HepG2 (cell line): ENCODE measurements around the gene IGHMBP2. TPM values are rescaled to one million over a fixed set of nuclear protein-coding genes. Genes with fewer than 3 reads are reported as not detected.

ENCODE experiments used
- ATAC-seq: fragments of 200-7000 bp; cut with Tn5 transposase; 3 replicates; pipeline ENCODE4 v1.9.1; 2020; ENCODE audit warnings: mild to moderate bottlenecking, moderate library complexity
- BruUV-seq: library from RNA; stranded (reverse); fragments of 400-500 nt; replicated peaks from 2 replicates; lab custom pipeline; 2021; lab: Mats Ljungman, UMichigan
- CTCF ChIA-PET: fragments of 300-600 bp; formaldehyde crosslinking; extraction: SDS; loops from one replicate; lab custom pipeline; 2021; ENCODE audit warnings: low total read pairs, inconsistent platforms, low intra/inter-chr PET ratio; lab: Yijun Ruan, JAX
- POLR2A ChIA-PET: fragments of 350-600 bp; sonication (Branson Sonifier 250); formaldehyde crosslinking; loops from one replicate; lab custom pipeline; 2020; ENCODE audit warnings: antibody characterized with exemption, inconsistent platforms; lab: Yijun Ruan, JAX
- DNase-seq: peaks from one replicate; pipeline ENCODE4 v3.0.0-alpha.2; 2015; ENCODE audit warnings: low spot score
- FAIRE-seq: peaks from 3 replicates; lab custom pipeline; 2011; peaks lifted over from hg19 to GRCh38; lab: Jason Lieb, UNC
- H2AFZ ChIP-seq: one replicate; pipeline ENCODE4 v1.6.1; 2011; ENCODE audit warnings: low read length, inconsistent platforms
- H3K27ac ChIP-seq: fragments of 300-600 bp; 3 replicates; pipeline ENCODE4 v1.8.0; 2011; ENCODE audit warnings: mixed run types, mild to moderate bottlenecking, mixed read lengths, low read length, inconsistent platforms; ENCODE audit not compliant: insufficient read depth; ENCODE audit errors: extremely low read length
- H3K27me3 ChIP-seq, 2 experiments: fragments of 200-600 bp in 1 of 2; 2 replicates in 1 of 2; 3 replicates in 1 of 2; pipeline versions ENCODE4 v1.6.0 to v1.8.0; 2011; ENCODE audit warnings: low read length in 2 of 2, mild to moderate bottlenecking in 2 of 2, moderate library complexity in 2 of 2, inconsistent platforms in 1 of 2; ENCODE audit not compliant: insufficient read depth in 2 of 2, control insufficient read depth in 1 of 2
- H3K36me3 ChIP-seq, 2 experiments: fragments of 200-600 bp in 1 of 2; replicated peaks in 1 of 2; 2 replicates in 1 of 2; 3 replicates in 1 of 2; pipeline versions ENCODE4 v1.5.1 to v1.8.0; 2011; ENCODE audit warnings: low read length in 2 of 2, inconsistent platforms in 1 of 2; ENCODE audit not compliant: insufficient read depth in 2 of 2, control insufficient read depth in 1 of 2
- H3K4me1 ChIP-seq: 2 replicates; pipeline ENCODE4 v1.5.1; 2012; ENCODE audit warnings: low read length, inconsistent platforms; ENCODE audit not compliant: insufficient read depth
- H3K4me2 ChIP-seq: 2 replicates; pipeline ENCODE4 v1.6.0; 2011; ENCODE audit warnings: low read depth, low read length, inconsistent platforms
- H3K4me3 ChIP-seq, 3 experiments: fragments of 200-600 bp in 1 of 3; sonication (generic), shearing (Covaris generic) in 1 of 3; replicated peaks in 1 of 3; 2 replicates each; pipeline ENCODE4 v1.5.1; 2011 to 2016; ENCODE audit warnings: low read length in 3 of 3, inconsistent platforms in 2 of 3, low read depth in 2 of 3, mild to moderate bottlenecking in 2 of 3, control low read depth in 1 of 3, mixed read lengths in 1 of 3; ENCODE audit not compliant: insufficient read depth in 1 of 3
- H3K79me2 ChIP-seq: one replicate; pipeline ENCODE4 v1.6.1; 2011; ENCODE audit warnings: low read length, inconsistent platforms; ENCODE audit not compliant: insufficient read depth
- H3K9ac ChIP-seq: 2 replicates; pipeline ENCODE4 v1.6.0; 2011; ENCODE audit warnings: mild to moderate bottlenecking, low read depth, low read length, inconsistent platforms; ENCODE audit not compliant: insufficient read depth
- H3K9me3 ChIP-seq: 2 replicates; pipeline ENCODE4 v1.5.1; 2012; ENCODE audit warnings: mild to moderate bottlenecking, low read length
- H4K20me1 ChIP-seq: 2 replicates; pipeline ENCODE4 v1.6.0; 2011; ENCODE audit warnings: inconsistent platforms, mild to moderate bottlenecking, low read length, moderate library complexity; ENCODE audit not compliant: insufficient read depth
- ADNP ChIP-seq: sonication (generic); formaldehyde crosslinking; IDR thresholded peaks from 2 replicates; pipeline ENCODE4 v1.4.0; 2020; ENCODE audit warnings: missing genetic modification reagents
- EP300 ChIP-seq, 3 experiments: sonication (generic) in 1 of 3; formaldehyde crosslinking in 1 of 3; IDR thresholded peaks; 2 replicates each; pipeline versions ENCODE4 v1.5.1 to v1.6.1; 2011 to 2020; ENCODE audit warnings: low read depth in 2 of 3, low read length in 2 of 3, borderline replicate concordance in 1 of 3, improper control_type of control experiment in 1 of 3, mild to moderate bottlenecking in 1 of 3, missing genetic modification reagents in 1 of 3, moderate library complexity in 1 of 3
- FIP1L1 ChIP-seq: fragments of 200-400 bp; formaldehyde crosslinking; IDR thresholded peaks from 2 replicates; pipeline ENCODE4 v1.6.1; 2018; ENCODE audit warnings: low read depth, mild to moderate bottlenecking, low read length, moderate library complexity, borderline replicate concordance; ENCODE audit not compliant: insufficient read depth
- JUN ChIP-seq: sonication (generic); formaldehyde crosslinking; IDR thresholded peaks from 2 replicates; pipeline ENCODE4 v1.4.0; 2020; ENCODE audit warnings: mild to moderate bottlenecking, missing genetic modification reagents
- KDM2A ChIP-seq: sonication (generic); formaldehyde crosslinking; IDR thresholded peaks from 2 replicates; pipeline ENCODE4 v1.4.0; 2020; ENCODE audit warnings: low read depth, missing genetic modification reagents, borderline replicate concordance
- MIER3 ChIP-seq: IDR thresholded peaks from 2 replicates; pipeline ENCODE4 v1.6.1; 2016; ENCODE audit warnings: missing compliant biosample characterization, borderline replicate concordance
- RBM22 ChIP-seq: fragments of 200-400 bp; formaldehyde crosslinking; optimal IDR thresholded peaks from 2 replicates; pipeline ENCODE3; 2017; ENCODE audit warnings: mild to moderate bottlenecking, low read length, moderate library complexity
- SP1 ChIP-seq, 2 experiments: fragments of 450-650 bp in 1 of 2; sonication (generic) in 1 of 2; formaldehyde crosslinking in 1 of 2; IDR thresholded peaks; 2 replicates each; pipeline versions ENCODE4 v1.4.0 to v1.6.1; 2016 to 2020; ENCODE audit warnings: missing genetic modification reagents in 1 of 2
- ZNF577 ChIP-seq: sonication (generic); formaldehyde crosslinking; IDR thresholded peaks from 2 replicates; pipeline ENCODE4 v1.4.0; 2020; ENCODE audit warnings: mild to moderate bottlenecking, low read depth, missing genetic modification reagents, borderline replicate concordance
- ZNF776 ChIP-seq: sonication (generic); formaldehyde crosslinking; IDR thresholded peaks from 2 replicates; pipeline ENCODE4 v1.4.0; 2020; ENCODE audit warnings: mild to moderate bottlenecking, missing genetic modification reagents
- WGBS: methylation state at CpG from one replicate; pipeline ENCODE4 v1.1.6; 2017; ENCODE audit warnings: low lambda C conversion rate; 5-methylcytosine and 5-hydroxymethylcytosine counted together
- in situ Hi-C: cut with HindIII; loops from 2 replicates; pipeline ENCODE4 v1.10.0; 2017; ENCODE audit warnings: low pct_unique_long_range_greater_than_20kb; ENCODE audit not compliant: extremely low pct_ligation_motif_present
- intact Hi-C: fragments of 100-400 bp; cut with micrococcal nuclease; formaldehyde crosslinking; loops from one replicate; pipeline ENCODE4 v1.10.0; 2022; ENCODE audit not compliant: unreplicated experiment
- polyA plus RNA-seq, 8 experiments: library from polyadenylated mRNA; depleted of rRNA in 3 of 8; stranded (reverse) in 7 of 8; unstranded in 1 of 8; fragments of >200 nt; fragmentation: Illumina TruSeq in 4 of 8; extraction: Trizol in 4 of 8; gene quantifications; 2 replicates each; pipeline versions ENCODE4 v1.2.1 to v1.2.3, GENCODE V29; 2011 to 2016; ENCODE audit warnings: low read depth in 4 of 8, missing spikeins in 1 of 8, mixed read lengths in 1 of 8; ENCODE audit not compliant: insufficient read depth in 1 of 8
- total RNA-seq, 5 experiments: library from RNA; depleted of rRNA; stranded (reverse); fragments of >200 nt; fragmentation: Illumina TruSeq; extraction: Trizol; gene quantifications; 2 replicates each; pipeline ENCODE4 v1.2.3, GENCODE V29; 2016; ENCODE audit warnings: low read depth in 1 of 5
- TF ChIP-seq, protein P1 (sequence below): sonication (generic); formaldehyde crosslinking; IDR thresholded peaks from 2 replicates; pipeline ENCODE4 v1.5.0; 2020; ENCODE audit warnings: mild to moderate bottlenecking, missing genetic modification reagents, moderate library complexity

IGHMBP2 gene
- total and polyA plus RNA-seq, 2 of the 13 experiments (the other 11 are each of a cell fraction or from before 2014, with no cell fraction given), result 8.9 to 9.9 TPM

DNA sequence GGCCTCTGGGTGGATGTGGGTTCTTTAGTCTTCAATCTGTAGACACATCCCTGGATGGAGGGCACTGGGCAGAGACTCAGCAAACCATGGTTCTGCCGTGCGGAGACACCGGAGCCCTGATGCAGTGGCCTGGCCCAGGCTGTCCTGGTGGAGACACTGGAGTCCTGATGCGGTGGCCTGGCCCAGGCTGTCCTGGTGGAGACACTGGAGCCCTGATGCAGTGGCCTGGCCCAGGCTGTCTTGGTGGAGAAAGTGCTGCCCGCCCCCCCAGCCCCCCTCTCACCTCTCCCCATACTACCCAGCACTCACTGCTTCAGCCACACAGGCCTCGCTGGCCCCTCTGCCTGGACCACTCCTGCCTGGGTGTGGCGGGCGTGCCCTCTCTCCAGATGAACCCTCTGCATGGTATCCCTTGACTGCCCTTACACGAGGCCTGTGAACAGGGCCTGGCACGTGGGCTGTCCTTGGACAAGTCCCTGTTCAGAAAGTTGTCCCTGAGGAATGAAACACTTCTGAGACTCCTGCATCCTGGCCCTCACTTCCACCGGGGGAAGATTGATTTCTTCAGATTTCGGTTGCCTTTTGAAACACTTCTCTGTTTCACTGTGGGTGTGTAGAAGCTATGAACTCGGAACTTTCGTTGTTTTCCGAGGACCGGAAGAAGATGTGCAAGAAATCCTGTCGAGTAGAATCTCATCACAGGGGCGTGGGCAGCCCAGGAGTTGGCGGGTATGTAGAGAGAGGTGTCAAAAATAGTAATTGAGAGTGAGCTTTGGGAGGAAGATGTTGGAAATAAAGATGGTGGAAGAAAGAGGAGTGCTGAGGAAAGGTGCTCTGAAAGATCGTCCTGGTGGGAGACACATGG, 26.2 kb downstream of the IGHMBP2 start:
- FAIRE-seq, result no peak
- 95% methylated on average over 17 of the region's 20 CpGs for WGBS

More for the DNA sequence above, 26.2 kb downstream of the IGHMBP2 start:
- DNase-seq, result no peak
- Histone ChIP-seq H3K27ac (no peak overlapping the region), H3K4me2 (no peak overlapping the region), H3K9ac (no peak overlapping the region), H3K9me3 (peaks cover 14% of the 10 kb centered on the region), H4K20me1 (no peaks in the 10 kb centered on the region), H3K36me3 (peaks cover 14 to 65% of the 10 kb centered on the region in 2 experiments), H2AFZ (no peak overlapping the region), H3K27me3 (no peaks in the 10 kb centered on the region), H3K4me3 (no peak overlapping the region), H3K4me1 (no peaks in the 10 kb centered on the region), H3K79me2 (no peaks in the 10 kb centered on the region)
- TF ChIP-seq, protein P1, sequence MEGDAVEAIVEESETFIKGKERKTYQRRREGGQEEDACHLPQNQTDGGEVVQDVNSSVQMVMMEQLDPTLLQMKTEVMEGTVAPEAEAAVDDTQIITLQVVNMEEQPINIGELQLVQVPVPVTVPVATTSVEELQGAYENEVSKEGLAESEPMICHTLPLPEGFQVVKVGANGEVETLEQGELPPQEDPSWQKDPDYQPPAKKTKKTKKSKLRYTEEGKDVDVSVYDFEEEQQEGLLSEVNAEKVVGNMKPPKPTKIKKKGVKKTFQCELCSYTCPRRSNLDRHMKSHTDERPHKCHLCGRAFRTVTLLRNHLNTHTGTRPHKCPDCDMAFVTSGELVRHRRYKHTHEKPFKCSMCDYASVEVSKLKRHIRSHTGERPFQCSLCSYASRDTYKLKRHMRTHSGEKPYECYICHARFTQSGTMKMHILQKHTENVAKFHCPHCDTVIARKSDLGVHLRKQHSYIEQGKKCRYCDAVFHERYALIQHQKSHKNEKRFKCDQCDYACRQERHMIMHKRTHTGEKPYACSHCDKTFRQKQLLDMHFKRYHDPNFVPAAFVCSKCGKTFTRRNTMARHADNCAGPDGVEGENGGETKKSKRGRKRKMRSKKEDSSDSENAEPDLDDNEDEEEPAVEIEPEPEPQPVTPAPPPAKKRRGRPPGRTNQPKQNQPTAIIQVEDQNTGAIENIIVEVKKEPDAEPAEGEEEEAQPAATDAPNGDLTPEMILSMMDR (CRISPR knock-in tag), result no peak
- no peak for TF ChIP-seq FIP1L1
- TF ChIP-seq EP300 (IDR thresholded peaks at IDR 0.05; ENCODE audit: low read depth in 2 of 2, low read length in 2 of 2), result no peak
- TF ChIP-seq EP300 (CRISPR knock-in tag; IDR thresholded peaks at IDR 0.05; ENCODE audit: borderline replicate concordance), result no peak
- no peak for TF ChIP-seq ZNF776 (CRISPR knock-in tag)
- no peak for TF ChIP-seq SP1 (IDR thresholded peaks at IDR 0.05)
- TF ChIP-seq SP1 (CRISPR knock-in tag; IDR thresholded peaks at IDR 0.05), result no peak
- no peak for TF ChIP-seq JUN (CRISPR knock-in tag)
- TF ChIP-seq MIER3 (CRISPR knock-in tag), result no peak
- TF ChIP-seq RBM22, result no peak
- no peak for TF ChIP-seq ZNF577 (CRISPR knock-in tag)
- no peak for TF ChIP-seq ADNP
- no peak for TF ChIP-seq KDM2A (CRISPR knock-in tag)
- intact Hi-C loops (no loop called here), in situ Hi-C loops (no loop called here)
- CTCF ChIA-PET, result no interaction called here
- ATAC-seq, result no peak; the same call in 2 of the 3 replicates
- POLR2A ChIA-PET, result no interaction called here
- BruUV-seq, result no TSS peak
